GM12801 (cell line): ENCODE measurements around the gene ATP1B4.

Source experiments
- CTCF ChIP-seq: IDR thresholded peaks from one replicate; pipeline ENCODE4 v1.5.1; 2011; ENCODE audit warnings: control low read depth; ENCODE audit not compliant: insufficient read length; ENCODE audit errors: extremely low read depth

The ATP1B4 gene

GRCh38 chrX:120361764-120362305 lies at the start of gene ATP1B4:
Gene ATP1B4 (plus strand): TSS chrX:120362089. CDS start chrX:120362169, 80 bp downstream.
- no peak for TF ChIP-seq CTCF

- TF ChIP-seq CTCF = no peak
These were observed 46.1 kb upstream of the ATP1B4 start for GRCh38 chrX:120315776-120316175.

- TF ChIP-seq CTCF = no peak
These were observed 45.2 kb upstream of the ATP1B4 start for GRCh38 chrX:120316587-120317283.

- no peak for TF ChIP-seq CTCF
These were observed 43.5 kb upstream of the ATP1B4 start for GRCh38 chrX:120318411-120318810.

GRCh38 chrX:120321520-120322281 lies 40.2 kb upstream of the ATP1B4 start:
- no peak for TF ChIP-seq CTCF

- no peak for TF ChIP-seq CTCF
These were observed 30.8 kb upstream of the ATP1B4 start for GRCh38 chrX:120331116-120331515.

- no peak for TF ChIP-seq CTCF
These were observed 29.5 kb upstream of the ATP1B4 start for GRCh38 chrX:120332394-120332793.
